DOHH2 (cell line): ENCODE results near the gene GMEB2.

Experiments
- H3F3A ChIP-seq: fragments of 200-600 bp; sonication (generic), shearing (Covaris generic); 2 replicates; pipeline ENCODE4 v1.6.0; 2016; ENCODE audit warnings: antibody characterized with exemption, mild to moderate bottlenecking; ENCODE audit not compliant: control insufficient read depth, insufficient read depth
- H3K27ac ChIP-seq: fragments of 200-600 bp; sonication (generic); 2 replicates; pipeline ENCODE4 v1.5.1; 2014; ENCODE audit warnings: low read depth, mild to moderate bottlenecking, low read length, moderate library complexity
- H3K27me3 ChIP-seq: fragments of 200-600 bp; sonication (generic); 2 replicates; pipeline ENCODE4 v1.6.1; 2014; ENCODE audit warnings: mild to moderate bottlenecking, low read length, mixed read lengths; ENCODE audit not compliant: control insufficient read depth
- H3K36me3 ChIP-seq: fragments of 200-600 bp; sonication (generic); 2 replicates; pipeline ENCODE4 v1.6.1; 2014; ENCODE audit warnings: mild to moderate bottlenecking, low read length, moderate library complexity, mixed read lengths; ENCODE audit not compliant: control insufficient read depth
- H3K4me1 ChIP-seq: fragments of 200-600 bp; sonication (generic); 2 replicates; pipeline ENCODE4 v1.6.1; 2014; ENCODE audit warnings: mild to moderate bottlenecking, low read length, mixed read lengths; ENCODE audit not compliant: control insufficient read depth
- H3K4me2 ChIP-seq: fragments of 200-600 bp; sonication (generic); 2 replicates; pipeline ENCODE4 v1.6.0; 2014; ENCODE audit warnings: mild to moderate bottlenecking, low read length, moderate library complexity
- H3K4me3 ChIP-seq: fragments of 200-600 bp; sonication (generic); 2 replicates; pipeline ENCODE4 v1.5.1; 2014; ENCODE audit warnings: mild to moderate bottlenecking, low read length, mixed read lengths
- H3K79me2 ChIP-seq: fragments of 200-600 bp; sonication (generic); 2 replicates; pipeline ENCODE4 v1.6.1; 2014; ENCODE audit warnings: mild to moderate bottlenecking, low read length, mixed read lengths; ENCODE audit not compliant: control insufficient read depth
- H3K9me2 ChIP-seq: fragments of 200-600 bp; sonication (generic); replicated peaks from 2 replicates; pipeline ENCODE4 v1.6.1; 2014; ENCODE audit warnings: mild to moderate bottlenecking, low read length, mixed read lengths; ENCODE audit not compliant: control insufficient read depth
- H3K9me3 ChIP-seq: fragments of 200-600 bp; sonication (generic); 2 replicates; pipeline ENCODE4 v1.6.1; 2014; ENCODE audit warnings: antibody characterized with exemption, low read length, mixed read lengths; ENCODE audit not compliant: control insufficient read depth, insufficient read depth
- H4K20me1 ChIP-seq: fragments of 200-600 bp; sonication (generic); 2 replicates; pipeline ENCODE4 v1.6.0; 2014; ENCODE audit warnings: low read depth, mild to moderate bottlenecking, antibody characterized with exemption, low read length, moderate library complexity; ENCODE audit not compliant: control insufficient read depth, insufficient read depth
- CTCF ChIP-seq: fragments of 200-600 bp; sonication (generic); IDR thresholded peaks from one replicate; pipeline ENCODE4 v1.5.1; 2014; ENCODE audit warnings: antibody characterized with exemption, mild to moderate bottlenecking, low read depth, low read length; ENCODE audit not compliant: poor library complexity, severe bottlenecking
- EZH2phosphoT487 ChIP-seq: fragments of 200-600 bp; sonication (generic); IDR thresholded peaks from 2 replicates; pipeline ENCODE4 v1.6.1; 2017; ENCODE audit warnings: borderline replicate concordance, mild to moderate bottlenecking, antibody characterized with exemption, low read length, moderate library complexity, mixed read lengths

Gene GMEB2

DNA sequence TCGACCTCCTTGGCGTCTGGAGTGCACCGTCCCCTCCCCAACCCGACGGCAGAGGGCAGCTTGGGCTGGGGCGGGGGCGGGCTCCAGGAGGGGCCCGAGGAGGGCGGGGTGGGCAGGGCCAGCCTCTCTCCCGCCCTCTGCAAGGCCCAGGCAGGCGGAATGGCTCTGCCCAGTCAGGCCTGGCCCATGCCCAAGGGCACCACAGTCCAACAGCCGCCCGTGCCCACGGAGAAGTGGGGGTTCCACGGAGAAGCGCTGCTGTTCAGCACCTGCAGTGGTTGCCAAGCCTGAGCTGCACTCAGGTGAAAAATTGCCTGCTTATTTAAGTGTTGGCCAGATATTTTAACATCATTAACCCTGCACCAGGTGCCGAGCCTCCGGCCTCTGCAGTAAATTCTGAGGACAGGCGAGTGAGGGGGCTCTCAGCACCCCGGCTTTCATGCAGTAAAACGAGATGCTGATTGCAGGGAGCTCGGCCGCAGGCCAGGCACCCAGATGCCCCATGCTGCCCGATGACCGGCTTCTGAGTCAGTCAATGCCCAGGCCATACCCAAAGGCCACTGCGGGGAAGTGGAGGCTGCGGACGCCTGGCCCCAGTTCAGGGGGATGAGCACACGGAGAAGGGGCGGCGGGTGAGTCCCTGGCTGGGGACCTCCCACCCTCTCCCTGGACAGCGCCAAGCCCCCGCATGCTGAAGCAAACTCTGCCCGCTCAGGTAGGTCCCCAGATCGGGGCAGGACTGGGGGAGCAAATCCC is 79.0 kb downstream of the GMEB2 start, which contains the start of gene SRMS:
Gene SRMS (minus strand): TSS at position 25 of the 756 bp plus-strand sequence. CDS start 286 bp downstream, outside the sequence.
- Histone ChIP-seq H3K4me2 (no peak within 1 kb of the TSS), H3K9me2 (no peaks in the 10 kb centered on the region), H3K27me3 (peaks cover 61% of the 10 kb centered on the region), H3K9me3 (no peaks in the 10 kb centered on the region), H3F3A (peaks cover 5% of the 10 kb centered on the region), H4K20me1 (peaks cover 4% of the 10 kb centered on the region; the same call in 1 of the 2 replicates), H3K27ac (no peak within 1 kb of the TSS), H3K4me3 (no peak within 1 kb of the TSS), H3K79me2 (no peaks in the 10 kb centered on the region), H3K4me1 (peaks cover 22% of the 10 kb centered on the region), H3K36me3 (no peaks in the 10 kb centered on the region)
- no peak for TF ChIP-seq CTCF
- no peak for TF ChIP-seq EZH2phosphoT487

DNA sequence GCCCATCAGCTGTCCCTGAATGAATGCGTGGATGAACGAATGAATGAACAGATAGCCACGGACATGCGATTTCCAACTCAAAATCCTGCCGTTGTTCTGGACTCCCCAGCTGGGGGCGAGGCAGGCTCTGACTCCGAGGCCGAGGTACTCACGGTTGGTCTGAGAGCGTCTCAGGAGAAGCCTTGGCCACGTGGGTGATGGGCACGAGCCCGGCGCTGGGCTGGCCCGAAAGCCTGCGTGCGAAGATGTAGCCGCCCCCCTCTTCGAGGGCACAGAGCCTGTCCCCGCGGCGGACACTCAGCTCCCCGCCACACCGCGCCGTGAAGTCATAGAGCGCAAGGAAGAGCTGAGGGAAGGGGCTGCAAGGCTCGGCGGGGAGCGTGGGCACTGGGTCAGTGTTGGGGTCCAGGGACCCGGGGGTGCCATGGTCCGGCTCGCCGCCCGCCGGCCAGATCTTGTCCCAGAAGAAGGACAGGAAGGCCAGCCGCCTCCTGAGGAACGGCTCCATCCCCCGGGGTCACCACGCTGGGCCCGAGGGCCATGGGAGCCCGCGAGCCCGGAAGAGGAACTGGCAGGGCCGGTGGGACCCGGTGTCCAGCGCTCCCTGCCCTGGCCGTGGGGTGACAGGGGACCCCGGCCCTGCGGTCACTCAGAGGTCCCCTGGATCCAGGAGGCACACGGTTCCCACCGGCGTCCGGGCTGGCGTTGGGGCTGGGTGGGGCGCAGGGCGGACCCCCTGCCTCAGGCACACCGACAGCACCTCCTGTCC is 79.8 kb downstream of the GMEB2 start:
- TF ChIP-seq CTCF (no peak), EZH2phosphoT487 (no peak)
- Histone ChIP-seq H3K4me1 (peaks cover 14% of the 10 kb centered on the region), H3K27me3 (peaks cover 60% of the 10 kb centered on the region)

DNA sequence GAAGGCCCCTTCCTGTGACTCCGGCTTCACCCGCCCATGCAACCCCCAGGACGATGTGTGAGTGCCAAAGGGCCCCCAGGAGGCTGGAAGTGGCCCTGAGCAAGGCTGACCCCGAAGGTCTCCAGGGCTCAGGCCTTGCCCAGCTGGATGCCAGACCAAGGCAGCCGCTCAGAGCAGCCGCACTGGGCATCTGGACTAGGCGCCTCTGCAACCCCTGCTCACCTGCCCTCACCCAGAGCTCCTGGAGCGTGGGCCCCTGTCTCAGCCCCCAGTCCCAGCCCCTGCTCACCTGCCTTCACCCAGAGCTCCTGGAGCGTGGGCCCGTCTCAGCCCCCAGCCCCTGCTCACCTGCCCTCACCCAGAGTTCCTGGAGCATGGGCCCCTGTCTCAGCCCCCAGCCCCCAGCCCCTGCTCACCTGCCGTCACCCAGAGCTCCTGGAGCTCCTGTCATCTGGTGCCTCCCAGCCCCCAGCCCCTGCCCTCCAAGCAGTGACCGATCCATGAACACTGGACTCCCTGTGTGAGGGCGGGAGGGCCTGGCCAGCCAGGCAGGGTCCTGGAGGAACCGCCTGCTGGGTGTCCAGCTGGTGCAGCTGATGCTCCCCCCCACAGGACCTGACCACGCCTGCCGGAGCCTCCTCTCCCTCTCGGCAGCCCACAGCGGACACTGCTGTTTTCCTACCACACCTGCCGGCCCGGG is 80.5 kb downstream of the GMEB2 start:
- H3K9me3 ChIP-seq = no peaks in the 10 kb centered on the region
- no peak overlapping the region for H3K4me2 ChIP-seq
- H3F3A ChIP-seq = no peaks in the 10 kb centered on the region
- H4K20me1 ChIP-seq = peaks cover 4% of the 10 kb centered on the region; the same call in 1 of the 2 replicates
- no peaks in the 10 kb centered on the region for H3K9me2 ChIP-seq
- H3K36me3 ChIP-seq = no peaks in the 10 kb centered on the region
- H3K27me3 ChIP-seq = peaks cover 60% of the 10 kb centered on the region
- no peak overlapping the region for H3K4me3 ChIP-seq
- H3K79me2 ChIP-seq = no peaks in the 10 kb centered on the region
- no peak overlapping the region for H3K27ac ChIP-seq
- H3K4me1 ChIP-seq = peaks cover 11% of the 10 kb centered on the region
- TF ChIP-seq CTCF (no peak), EZH2phosphoT487 (no peak)

More for the DNA sequence above, 79.8 kb downstream of the GMEB2 start:
- Histone ChIP-seq H4K20me1 (peaks cover 4% of the 10 kb centered on the region; the same call in 1 of the 2 replicates), H3K36me3 (no peaks in the 10 kb centered on the region), H3K79me2 (no peaks in the 10 kb centered on the region), H3K9me3 (no peaks in the 10 kb centered on the region), H3K27ac (no peak overlapping the region), H3F3A (no peaks in the 10 kb centered on the region), H3K9me2 (no peaks in the 10 kb centered on the region), H3K4me3 (no peak overlapping the region), H3K4me2 (no peak overlapping the region)
